Muscle of leg (tissue), 11 donors: ENCODE results near the gene KXD1. TPM values are rescaled to one million over a fixed set of nuclear protein-coding genes. Genes with fewer than 3 reads are reported as not detected.
"Not testable (repeated sequence)": the region's sequence is repeated elsewhere in the genome, so short reads cannot be mapped to it uniquely, and the experiment has no call there.

Experiments used
- DNase-seq: peaks from one replicate; pipeline ENCODE4 v3.0.0; 2013
- H3K27ac ChIP-seq: one replicate; pipeline ENCODE4 v1.5.1; 2013; ENCODE audit warnings: mild to moderate bottlenecking, low read length, control low read depth
- H3K27me3 ChIP-seq: one replicate; pipeline ENCODE4 v1.6.1; 2013; ENCODE audit warnings: low read length; ENCODE audit not compliant: control insufficient read depth, insufficient read depth
- H3K36me3 ChIP-seq: one replicate; pipeline ENCODE4 v1.6.1; 2013; ENCODE audit warnings: low read length; ENCODE audit not compliant: control insufficient read depth, insufficient read depth
- H3K4me1 ChIP-seq: one replicate; pipeline ENCODE4 v1.6.1; 2013; ENCODE audit warnings: low read length; ENCODE audit not compliant: control insufficient read depth, insufficient read depth
- H3K4me3 ChIP-seq: one replicate; pipeline ENCODE4 v1.5.1; 2013; ENCODE audit warnings: low read length, control low read depth
- H3K9me3 ChIP-seq: replicated peaks from 2 replicates; pipeline ENCODE4 v1.6.1; 2013; ENCODE audit warnings: low read depth, low read length; ENCODE audit not compliant: control insufficient read depth
- WGBS: methylation state at CpG from one replicate; pipeline ENCODE4 v1.1.5; 2013; ENCODE audit warnings: missing lambda C conversion rate; ENCODE audit not compliant: insufficient coverage; 5-methylcytosine and 5-hydroxymethylcytosine counted together
- polyA plus RNA-seq, 8 donors: library from polyadenylated mRNA; unstranded; fragments of 120-200 nt; gene quantifications; one replicate each; pipeline versions ENCODE4 v1.2.1 to v1.2.3, GENCODE V29; 2013; ENCODE audit warnings: inconsistent platforms in 1 of 8, low replicate concordance in 1 of 8; ENCODE audit not compliant: insufficient read length in 8 of 8, insufficient read depth in 1 of 8
- total RNA-seq: library from RNA; stranded (reverse); fragments of 120-200 nt; gene quantifications from one replicate; pipeline ENCODE4 v1.2.4, GENCODE V29; 2013

Gene KXD1
- total and polyA plus RNA-seq, 9 donors, result 47.1 to 82.3 (median 74.6) TPM

DNA sequence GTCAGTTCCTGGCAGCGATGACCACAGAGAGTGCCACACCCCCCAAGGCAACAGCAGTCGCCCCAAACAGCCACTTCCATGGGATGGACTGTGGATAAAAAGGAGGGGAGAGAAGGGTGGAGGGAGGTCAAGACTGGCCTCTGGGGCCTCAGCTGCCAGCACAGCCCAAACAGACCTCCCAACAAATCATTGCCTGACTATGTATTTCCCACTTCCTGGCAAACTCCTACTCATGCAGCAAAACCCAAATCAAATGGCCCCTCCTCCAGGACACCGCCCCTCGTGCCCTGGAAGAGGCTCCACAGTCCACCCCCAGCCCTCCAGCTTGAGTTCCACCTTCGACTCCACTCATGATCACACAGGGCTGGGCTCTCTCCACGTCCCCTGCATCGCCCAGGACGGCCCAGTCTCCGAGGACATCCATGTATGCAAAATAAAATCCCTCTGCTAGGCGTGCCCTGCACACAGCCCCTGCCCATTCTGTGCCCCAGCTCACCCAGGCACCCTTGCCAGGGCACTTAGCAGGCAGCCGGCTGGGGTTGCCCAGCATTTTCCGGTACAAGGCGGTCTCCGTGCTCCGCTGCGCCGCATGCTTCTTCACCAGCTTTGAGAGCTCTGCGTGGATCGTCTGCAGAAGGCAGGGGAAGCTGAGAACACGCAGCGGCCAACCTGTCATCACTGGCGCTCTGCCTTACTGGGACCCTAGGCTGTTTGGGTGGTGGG is 25.3 kb upstream of the KXD1 start:
- no peak for DNase-seq
- peaks cover 49% of the 10 kb centered on the region for H3K36me3 ChIP-seq
- H3K4me3 ChIP-seq, result no peak overlapping the region
- WGBS, result 89% methylated on average over 12 of the region's 22 CpGs
- no peaks in the 10 kb centered on the region for H3K4me1 ChIP-seq
- H3K27ac ChIP-seq, result no peak overlapping the region
- no peaks in the 10 kb centered on the region for H3K9me3 ChIP-seq
- no peaks in the 10 kb centered on the region for H3K27me3 ChIP-seq

DNA sequence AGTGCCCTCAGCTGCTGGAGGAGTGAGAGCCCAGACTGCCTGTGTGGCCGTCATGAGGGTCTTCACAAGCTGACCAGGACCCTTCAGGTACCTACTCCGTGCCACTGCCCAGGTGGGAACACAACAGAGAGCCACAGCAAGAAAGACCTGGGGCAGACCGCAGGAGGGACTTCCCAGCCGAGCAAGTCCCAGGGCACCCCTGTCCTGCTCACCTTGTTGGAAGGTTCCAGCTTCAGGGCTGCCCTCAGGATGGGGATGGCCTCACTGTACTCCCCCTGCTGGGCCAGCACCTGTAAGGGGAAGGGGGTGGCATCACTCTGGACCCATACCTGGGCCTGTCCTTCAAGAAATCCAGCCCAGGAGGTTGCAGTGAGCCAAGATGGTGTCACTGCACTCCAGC is 24.6 kb upstream of the KXD1 start:
- peaks cover 57% of the 10 kb centered on the region for H3K36me3 ChIP-seq
- no peak for DNase-seq
- no peak overlapping the region for H3K27ac ChIP-seq
- WGBS, result 90% methylated on average over 4 of the region's 4 CpGs
- no peak overlapping the region for H3K4me3 ChIP-seq
- no peaks in the 10 kb centered on the region for H3K27me3 ChIP-seq
- no peaks in the 10 kb centered on the region for H3K4me1 ChIP-seq
- H3K9me3 ChIP-seq, result no peaks in the 10 kb centered on the region

DNA sequence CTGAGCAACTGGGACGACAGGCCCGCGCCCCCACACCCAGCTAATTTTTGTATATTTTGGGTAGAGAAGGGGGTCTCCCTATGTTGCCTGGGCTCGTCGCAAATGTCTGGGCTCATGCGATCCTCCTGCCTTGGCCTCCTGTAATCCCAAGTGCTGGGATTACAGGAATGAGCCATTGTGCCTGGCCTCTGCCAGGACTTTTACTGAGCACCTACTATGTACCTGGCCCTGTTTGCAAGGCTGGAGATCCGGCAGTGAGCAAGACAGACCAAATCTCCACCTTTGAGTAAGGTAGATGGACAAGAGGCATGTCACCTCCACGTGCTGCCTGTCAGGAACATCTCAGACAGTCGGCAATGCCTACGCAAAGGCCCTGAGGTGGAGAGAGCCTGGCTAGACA is 21.2 kb upstream of the KXD1 start:
- Histone ChIP-seq H3K9me3 (no peaks in the 10 kb centered on the region), H3K27ac (no peak overlapping the region), H3K4me3 (no peak overlapping the region), H3K4me1 (no peaks in the 10 kb centered on the region), H3K27me3 (no peaks in the 10 kb centered on the region), H3K36me3 (peaks cover 73% of the 10 kb centered on the region)
- no peak for DNase-seq
- 93% methylated on average over 7 of the region's 10 CpGs for WGBS

DNA sequence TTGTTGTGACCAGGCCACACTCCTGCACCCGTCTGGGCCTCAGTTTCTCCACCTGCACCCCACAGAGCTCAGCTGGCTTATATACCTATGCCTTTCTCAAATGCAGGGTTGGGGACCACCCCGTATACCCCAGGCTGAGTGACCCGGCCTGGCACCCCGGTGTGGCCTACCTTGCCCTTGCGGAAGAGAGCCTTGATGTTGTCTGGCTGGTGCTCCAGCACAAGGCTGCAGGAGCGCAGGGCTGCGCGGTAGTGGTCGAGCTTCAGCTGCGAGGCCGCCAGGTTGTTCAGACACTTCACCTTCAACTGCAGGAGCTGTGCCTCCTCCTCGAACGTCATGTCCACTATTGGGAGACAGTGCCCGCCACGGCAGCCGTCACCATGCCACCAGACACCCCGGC is 20.2 kb upstream of the KXD1 start:
- H3K27me3 ChIP-seq, result no peaks in the 10 kb centered on the region
- no peak for DNase-seq
- H3K27ac ChIP-seq, result no peak overlapping the region
- no peaks in the 10 kb centered on the region for H3K9me3 ChIP-seq
- H3K4me1 ChIP-seq, result peaks cover 4% of the 10 kb centered on the region
- 93% methylated on average over 17 of the region's 17 CpGs for WGBS
- no peak overlapping the region for H3K4me3 ChIP-seq
- peaks cover 69% of the 10 kb centered on the region for H3K36me3 ChIP-seq

DNA sequence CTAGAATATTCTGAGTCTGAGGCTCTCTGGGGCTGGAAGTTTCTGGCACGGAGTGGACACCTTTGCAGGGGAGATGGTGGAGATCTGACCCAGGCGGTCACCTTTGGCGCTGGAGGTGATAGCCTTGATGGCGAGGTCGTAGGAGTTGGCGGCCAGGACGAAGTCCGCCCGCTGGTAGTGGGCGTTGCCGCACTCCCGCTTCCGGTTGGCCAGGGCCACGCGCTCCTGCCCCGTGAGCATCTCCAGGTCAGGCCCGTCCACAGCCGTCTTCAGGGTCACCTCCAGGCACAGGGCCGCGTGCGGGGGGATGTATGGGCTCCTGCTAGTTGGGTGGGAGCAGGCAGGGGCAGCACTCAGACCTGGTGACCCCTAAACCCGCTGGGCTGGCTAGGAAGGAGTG is 19.6 kb upstream of the KXD1 start:
- WGBS, result 91% methylated on average over 15 of the region's 22 CpGs
- no peak overlapping the region for H3K4me3 ChIP-seq

DNA sequence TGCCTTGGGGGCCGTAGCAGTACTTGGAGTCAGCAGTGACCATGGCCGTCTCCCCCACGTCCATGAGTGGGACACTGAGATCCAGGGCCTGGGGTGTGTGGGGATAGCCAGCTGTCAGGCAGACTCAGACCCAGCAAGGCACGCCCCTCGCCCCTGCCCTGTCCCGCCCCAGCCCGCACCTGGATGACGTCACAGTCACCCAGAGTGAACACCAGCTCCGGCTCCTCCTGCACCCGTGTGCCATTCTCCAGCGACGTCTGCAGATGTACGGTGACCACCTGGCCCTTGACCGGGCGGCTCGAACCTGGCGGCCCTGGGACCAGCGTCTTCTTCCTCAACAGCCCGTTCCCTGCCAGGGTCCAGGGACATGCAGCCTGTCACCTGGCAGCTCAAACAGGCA is 18.3 kb upstream of the KXD1 start:
- H3K36me3 ChIP-seq, result peaks cover 56% of the 10 kb centered on the region
- H3K9me3 ChIP-seq, result no peaks in the 10 kb centered on the region
- no peak for DNase-seq
- no peak overlapping the region for H3K27ac ChIP-seq
- no peaks in the 10 kb centered on the region for H3K27me3 ChIP-seq
- H3K4me3 ChIP-seq, result no peak overlapping the region
- H3K4me1 ChIP-seq, result peaks cover 13% of the 10 kb centered on the region
- 97% methylated on average over 19 of the region's 19 CpGs for WGBS

More for the DNA sequence above, 19.6 kb upstream of the KXD1 start:
- Histone ChIP-seq H3K4me1 (peaks cover 6% of the 10 kb centered on the region), H3K27ac (no peak overlapping the region), H3K36me3 (peaks cover 62% of the 10 kb centered on the region), H3K27me3 (no peaks in the 10 kb centered on the region), H3K9me3 (no peaks in the 10 kb centered on the region)
- DNase-seq, result no peak

DNA sequence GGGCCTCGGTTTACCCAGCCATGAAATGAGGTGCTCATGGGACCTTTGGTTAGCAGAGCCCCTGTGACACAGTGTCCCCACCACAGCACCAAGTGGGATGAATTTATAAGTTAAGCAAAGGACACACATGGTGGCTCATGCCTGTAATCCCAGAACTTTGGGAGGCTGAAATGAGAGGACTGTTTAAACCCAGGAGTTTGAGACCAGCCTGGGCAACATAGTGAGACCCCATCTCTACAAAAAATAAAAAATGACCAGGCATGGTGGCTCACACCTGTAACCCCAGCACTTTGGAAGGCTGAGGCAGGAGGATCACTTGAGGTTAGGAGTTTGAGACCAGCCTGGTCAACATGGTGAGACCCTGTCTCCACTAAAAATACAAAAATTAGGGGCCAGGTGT is 17.5 kb upstream of the KXD1 start:
- not testable (repeated sequence) for H3K27me3 ChIP-seq, DNase-seq, H3K27ac ChIP-seq, H3K4me3 ChIP-seq, H3K9me3 ChIP-seq
- WGBS, result no CpG with 5 or more reads among the region's 1 CpG
- Histone ChIP-seq H3K36me3 (peaks cover 51% of the 10 kb centered on the region), H3K4me1 (peaks cover 13% of the 10 kb centered on the region)

DNA sequence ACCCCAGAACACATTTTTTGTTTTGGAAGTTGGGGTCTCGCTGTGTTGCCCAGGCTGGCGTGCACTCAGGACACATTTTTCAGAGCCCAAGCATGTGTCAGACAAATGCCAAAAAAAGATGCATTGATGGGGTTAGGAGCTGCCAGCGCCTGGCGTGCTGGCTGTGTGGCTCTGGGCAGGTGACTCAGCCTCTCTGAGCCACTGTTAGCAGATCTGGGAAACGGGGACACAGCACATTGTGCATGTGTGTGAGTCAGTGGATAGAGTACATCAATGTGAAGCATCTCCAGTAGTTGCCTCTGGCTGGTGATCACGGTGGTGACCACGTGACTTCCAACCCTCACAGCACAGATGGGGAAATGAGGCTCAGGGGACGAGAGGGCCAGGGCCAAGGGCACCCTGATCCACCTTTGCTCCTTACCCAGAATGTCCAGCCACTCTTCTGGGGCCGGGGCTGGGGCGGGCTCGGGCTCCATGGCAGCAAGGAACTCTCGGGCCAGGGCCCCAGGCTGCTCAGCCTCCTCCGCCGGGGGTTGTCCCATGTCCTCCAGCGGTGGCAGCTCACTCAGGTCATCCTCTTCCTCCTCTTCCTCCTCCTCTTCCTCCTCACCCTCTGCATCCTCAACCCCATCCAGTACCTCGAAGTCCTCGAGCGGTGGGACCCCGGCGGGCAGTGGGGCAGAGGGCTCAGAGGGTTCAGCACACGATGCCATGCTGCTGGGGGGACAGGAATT is 16.2 kb upstream of the KXD1 start:
- Histone ChIP-seq H3K4me1 (peaks cover 13% of the 10 kb centered on the region), H3K36me3 (peaks cover 40% of the 10 kb centered on the region), H3K4me3 (no peak overlapping the region), H3K27ac (no peak overlapping the region), H3K27me3 (no peaks in the 10 kb centered on the region), H3K9me3 (no peaks in the 10 kb centered on the region)
- 80% methylated on average over 7 of the region's 21 CpGs for WGBS
- DNase-seq, result no peak

DNA sequence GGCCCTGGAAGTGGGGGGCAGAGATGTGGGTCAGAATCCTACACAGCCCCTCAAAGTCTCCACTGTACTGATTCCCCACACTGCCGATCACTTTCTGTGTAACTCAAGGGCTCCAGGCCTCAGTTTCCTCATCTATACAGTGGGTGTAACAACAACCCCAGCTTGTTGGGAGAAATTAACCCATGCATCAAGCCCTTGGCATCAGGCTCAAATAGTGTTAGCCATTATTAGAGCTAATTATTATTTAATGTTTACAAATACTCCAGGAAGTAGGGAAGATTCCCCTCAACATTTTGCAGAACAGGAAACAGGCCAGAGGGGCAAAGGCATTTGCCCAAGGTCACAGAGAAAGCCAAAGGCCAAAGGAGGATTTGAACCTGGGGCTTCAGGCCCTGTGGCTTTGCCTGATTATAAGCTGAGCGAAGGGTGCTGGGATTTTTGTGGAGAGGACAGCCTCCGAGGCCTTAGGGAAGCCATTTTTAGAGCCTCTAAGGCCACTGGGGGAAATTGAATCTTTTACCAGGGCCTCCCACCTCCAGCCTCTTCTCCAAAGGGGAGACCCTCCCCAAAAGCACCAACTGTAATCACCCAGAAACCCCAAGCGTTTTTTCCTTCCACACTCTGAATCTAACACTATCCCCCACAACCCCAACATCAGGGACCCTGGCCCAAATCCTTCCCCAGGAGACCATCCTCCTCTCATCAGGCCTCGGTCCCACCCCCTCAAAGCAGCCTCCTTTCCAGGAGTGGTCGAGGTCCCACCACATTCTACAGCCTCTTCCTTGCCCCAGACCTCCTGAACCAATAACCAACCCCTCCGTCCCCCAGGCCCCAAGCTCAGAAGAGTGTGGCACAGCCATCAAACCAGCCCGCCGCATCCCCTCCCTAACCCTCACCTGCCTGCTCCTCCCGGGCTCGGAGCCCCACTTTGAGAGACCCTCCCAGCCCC is 15.4 kb upstream of the KXD1 start:
- no peak for DNase-seq
- H3K4me1 ChIP-seq, result peaks cover 13% of the 10 kb centered on the region
- peak overlapping the region; percentile 77 for H3K27ac ChIP-seq
- H3K27me3 ChIP-seq, result no peaks in the 10 kb centered on the region
- no peaks in the 10 kb centered on the region for H3K9me3 ChIP-seq
- peak overlapping the region; percentile 68 for H3K4me3 ChIP-seq
- 1% methylated on average over 5 of the region's 11 CpGs for WGBS
- H3K36me3 ChIP-seq, result peaks cover 31% of the 10 kb centered on the region
